Measurements from ENCODE around the gene ADGRG3.

Gene ADGRG3

DNA sequence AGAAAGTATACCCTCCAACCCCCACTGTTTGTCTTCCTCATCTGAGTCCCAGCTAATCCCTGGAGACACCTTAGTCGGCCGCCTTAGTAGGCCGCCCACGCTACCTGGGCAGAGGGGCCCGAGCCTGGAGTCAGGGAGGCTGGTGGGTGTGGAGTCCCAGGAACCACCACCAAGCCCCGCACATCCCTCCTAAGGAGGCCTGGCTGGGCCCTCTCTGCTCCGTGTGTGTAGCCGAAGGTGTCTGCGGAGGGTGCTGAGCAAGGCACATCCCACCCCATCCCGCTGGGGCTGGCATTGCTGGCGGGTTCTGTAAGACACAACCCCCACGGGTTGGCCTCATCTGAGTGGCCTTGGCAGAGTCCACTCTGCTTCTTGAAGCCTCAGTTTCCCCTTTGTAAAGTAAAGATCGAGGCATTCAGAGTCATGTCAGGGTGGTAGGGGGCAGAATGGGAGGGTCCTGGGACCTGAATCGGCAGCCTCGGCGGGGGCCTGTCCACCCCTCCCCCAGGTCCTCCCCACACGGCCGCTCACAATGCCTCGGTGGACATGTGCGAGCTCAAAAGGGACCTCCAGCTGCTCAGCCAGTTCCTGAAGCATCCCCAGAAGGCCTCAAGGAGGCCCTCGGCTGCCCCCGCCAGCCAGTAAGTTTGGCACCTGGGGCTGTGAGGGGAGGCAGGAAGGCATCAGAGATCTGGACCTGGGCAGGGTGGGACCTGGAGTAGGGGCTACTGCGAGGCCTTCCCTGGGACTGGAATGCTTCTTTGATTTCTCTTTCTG, 15.2 kb upstream of the ADGRG3 start:
- H3K9me3 ChIP-seq: no peaks in the 10 kb centered on the region
- DNase-seq: no peak
- H3K4me3 ChIP-seq (ENCODE audit: low read depth, low read length): no peak overlapping the region
- H3K36me3 ChIP-seq: no peaks in the 10 kb centered on the region
- no peaks in the 10 kb centered on the region for H3K27me3 ChIP-seq
- TF ChIP-seq, protein P1, sequence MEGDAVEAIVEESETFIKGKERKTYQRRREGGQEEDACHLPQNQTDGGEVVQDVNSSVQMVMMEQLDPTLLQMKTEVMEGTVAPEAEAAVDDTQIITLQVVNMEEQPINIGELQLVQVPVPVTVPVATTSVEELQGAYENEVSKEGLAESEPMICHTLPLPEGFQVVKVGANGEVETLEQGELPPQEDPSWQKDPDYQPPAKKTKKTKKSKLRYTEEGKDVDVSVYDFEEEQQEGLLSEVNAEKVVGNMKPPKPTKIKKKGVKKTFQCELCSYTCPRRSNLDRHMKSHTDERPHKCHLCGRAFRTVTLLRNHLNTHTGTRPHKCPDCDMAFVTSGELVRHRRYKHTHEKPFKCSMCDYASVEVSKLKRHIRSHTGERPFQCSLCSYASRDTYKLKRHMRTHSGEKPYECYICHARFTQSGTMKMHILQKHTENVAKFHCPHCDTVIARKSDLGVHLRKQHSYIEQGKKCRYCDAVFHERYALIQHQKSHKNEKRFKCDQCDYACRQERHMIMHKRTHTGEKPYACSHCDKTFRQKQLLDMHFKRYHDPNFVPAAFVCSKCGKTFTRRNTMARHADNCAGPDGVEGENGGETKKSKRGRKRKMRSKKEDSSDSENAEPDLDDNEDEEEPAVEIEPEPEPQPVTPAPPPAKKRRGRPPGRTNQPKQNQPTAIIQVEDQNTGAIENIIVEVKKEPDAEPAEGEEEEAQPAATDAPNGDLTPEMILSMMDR (IDR thresholded peaks at IDR 0.05; ENCODE audit: low read depth, low read length): no peak
- no peaks in the 10 kb centered on the region for H3K4me1 ChIP-seq

- TF ChIP-seq, protein P1 (IDR thresholded peaks at IDR 0.05; ENCODE audit: low read depth, low read length): no peak
- Histone ChIP-seq H3K4me1 (no peaks in the 10 kb centered on the region), H3K36me3 (no peaks in the 10 kb centered on the region), H3K9me3 (no peaks in the 10 kb centered on the region), H3K4me3 (ENCODE audit: low read depth, low read length) (no peak overlapping the region), H3K27me3 (no peaks in the 10 kb centered on the region)
- peak; percentile 46 for DNase-seq
These were observed 14.2 kb upstream of the ADGRG3 start for GRCh38 chr16:57653936-57654335.

- Histone ChIP-seq H3K9me3 (no peaks in the 10 kb centered on the region), H3K27me3 (no peaks in the 10 kb centered on the region), H3K4me3 (ENCODE audit: low read depth, low read length) (no peak overlapping the region), H3K36me3 (no peaks in the 10 kb centered on the region), H3K4me1 (no peaks in the 10 kb centered on the region)
- no peak for DNase-seq
- TF ChIP-seq, protein P1 (IDR thresholded peaks at IDR 0.05; ENCODE audit: low read depth, low read length): no peak
These were observed 11.7 kb upstream of the ADGRG3 start for GRCh38 chr16:57656342-57656955.

DNA sequence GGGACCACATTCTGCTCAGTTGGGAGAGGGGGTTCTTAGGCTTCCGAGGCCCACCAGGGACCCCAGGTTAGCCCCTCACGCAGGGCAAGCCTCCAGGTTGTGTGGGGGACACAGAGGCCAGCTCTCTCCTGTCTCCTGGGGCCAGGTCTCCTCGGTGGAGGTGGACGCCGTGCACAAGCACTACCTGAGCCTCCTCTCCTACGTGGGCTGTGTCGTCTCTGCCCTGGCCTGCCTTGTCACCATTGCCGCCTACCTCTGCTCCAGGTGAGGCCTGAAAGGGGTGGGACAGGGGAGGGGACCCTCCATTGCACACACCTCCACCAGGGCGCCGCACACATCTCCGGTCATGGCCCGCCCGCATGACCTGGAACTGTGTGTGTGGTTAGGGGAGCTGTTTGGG, 10.9 kb upstream of the ADGRG3 start:
- H3K4me3 ChIP-seq (ENCODE audit: low read depth, low read length): no peak overlapping the region
- H3K36me3 ChIP-seq: no peaks in the 10 kb centered on the region
- H3K9me3 ChIP-seq: no peaks in the 10 kb centered on the region
- H3K4me1 ChIP-seq: no peaks in the 10 kb centered on the region
- no peaks in the 10 kb centered on the region for H3K27me3 ChIP-seq
- TF ChIP-seq, protein P1 (IDR thresholded peaks at IDR 0.05; ENCODE audit: low read depth, low read length): no peak
- DNase-seq: no peak

GRCh38 chr16:57658130-57658877, 9.8 kb upstream of the ADGRG3 start:
- H3K36me3 ChIP-seq: no peaks in the 10 kb centered on the region
- no peaks in the 10 kb centered on the region for H3K27me3 ChIP-seq
- DNase-seq: no peak
- H3K9me3 ChIP-seq: no peaks in the 10 kb centered on the region
- TF ChIP-seq, protein P1 (IDR thresholded peaks at IDR 0.05; ENCODE audit: low read depth, low read length): no peak
- no peak overlapping the region for H3K4me3 ChIP-seq (ENCODE audit: low read depth, low read length)
- no peaks in the 10 kb centered on the region for H3K4me1 ChIP-seq
